HG03060 (cell line): ENCODE results near the gene FJX1.

ENCODE experiments used
- ATAC-seq: cut with Tn5 transposase; IDR thresholded peaks from one replicate; pipeline ENCODE4 v1.9.1; 2021; ENCODE audit warnings: low read depth, moderate number of reproducible peaks; ENCODE audit not compliant: unreplicated experiment

FJX1 gene

GRCh38 chr11:35602979-35603378 is 15.3 kb upstream of the FJX1 start:
- no peak for ATAC-seq

DNA sequence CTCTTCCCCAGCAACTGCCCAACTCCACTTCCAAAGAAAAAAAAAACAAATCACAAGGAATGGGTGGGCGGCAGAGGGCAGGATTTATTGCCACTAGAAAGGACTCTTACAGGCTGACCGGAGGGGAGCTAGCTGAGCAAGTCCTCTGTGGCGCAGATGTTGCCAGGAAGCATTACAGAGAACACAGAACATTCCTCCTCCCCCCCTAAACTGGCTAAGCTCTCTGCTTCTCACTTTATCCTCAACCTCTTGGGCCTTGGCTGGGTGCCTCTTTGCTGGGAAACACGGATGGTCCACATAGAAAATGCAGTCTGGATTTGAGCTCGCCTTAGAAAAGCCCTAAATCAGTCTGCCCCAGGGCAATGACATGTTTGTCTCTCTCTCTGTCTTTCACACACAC is 12.6 kb upstream of the FJX1 start:
- ATAC-seq: no peak

GRCh38 chr11:35606206-35606605 is 12.1 kb upstream of the FJX1 start:
- ATAC-seq: no peak

DNA sequence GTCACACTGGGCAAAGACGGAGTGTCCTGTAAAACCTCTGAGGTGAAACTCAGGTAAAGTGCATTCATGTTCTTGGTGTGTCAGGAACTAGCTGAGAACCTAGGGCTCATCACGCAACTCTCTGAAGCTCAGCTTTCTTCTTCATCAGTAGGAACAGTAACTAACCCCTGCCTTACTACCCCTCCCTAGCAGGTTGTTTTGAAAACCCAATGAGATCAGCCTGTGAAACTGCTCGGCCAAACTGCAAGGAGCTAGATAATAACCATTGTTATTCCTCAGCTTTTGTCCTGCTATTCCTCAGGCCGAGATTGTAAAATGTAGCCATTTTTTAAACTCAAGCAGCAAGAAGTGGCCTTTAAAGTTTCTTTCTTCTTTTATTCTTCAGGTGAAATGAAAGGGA is 9.8 kb upstream of the FJX1 start:
- no peak for ATAC-seq

- no peak for ATAC-seq
These were observed 8.6 kb upstream of the FJX1 start for GRCh38 chr11:35609656-35610055.

GRCh38 chr11:35610631-35611030 is 7.6 kb upstream of the FJX1 start:
- ATAC-seq: no peak

DNA sequence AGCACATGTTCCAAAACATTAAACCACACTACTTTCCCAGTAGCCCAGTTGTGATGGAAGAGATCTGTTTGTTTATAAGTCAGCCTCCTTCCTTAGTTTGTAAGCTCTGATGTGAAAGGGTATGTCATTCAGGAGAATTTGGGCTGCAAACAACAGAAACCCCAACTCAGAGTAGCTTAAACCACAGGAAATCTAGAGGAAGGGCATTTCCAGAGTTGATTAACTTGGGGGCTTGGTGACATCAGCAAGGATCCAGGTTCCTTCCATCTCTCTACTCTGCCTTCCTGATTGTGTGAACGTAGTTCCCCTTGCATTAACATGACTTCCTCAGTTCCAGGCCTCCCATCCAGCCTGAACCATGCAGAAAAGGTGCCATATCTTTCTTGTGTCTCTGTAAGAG is 6.5 kb upstream of the FJX1 start:
- no peak for ATAC-seq

DNA sequence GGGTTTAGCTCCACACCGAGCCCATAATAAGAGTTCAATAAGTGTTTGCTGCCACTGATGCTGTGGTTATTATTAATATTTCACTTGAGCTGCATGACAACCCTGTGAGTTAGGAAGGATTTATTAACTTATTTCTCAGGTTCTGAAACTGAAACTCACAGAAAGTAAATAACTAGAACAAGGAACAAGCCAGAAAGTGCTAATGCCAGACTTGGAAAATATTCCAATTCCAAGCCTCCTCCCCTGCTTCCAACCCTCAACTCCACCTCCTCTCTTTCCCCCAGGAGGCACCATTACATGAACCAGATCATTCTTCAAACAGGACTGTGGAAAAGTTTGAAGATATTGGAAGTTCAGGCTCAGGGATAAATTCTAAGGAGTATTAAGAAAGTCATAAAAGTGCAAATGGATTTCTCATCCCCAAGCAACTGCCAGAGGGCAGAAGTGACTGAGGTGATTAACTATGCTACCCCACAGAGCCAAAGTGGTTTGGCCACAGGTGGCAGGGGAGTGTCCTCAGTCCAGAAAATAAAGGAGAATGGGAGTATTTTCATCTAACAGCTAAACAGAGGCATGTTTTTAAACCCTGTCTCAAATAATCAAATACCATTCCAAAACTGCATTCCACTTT is 3.2 kb upstream of the FJX1 start:
- no peak for ATAC-seq

DNA sequence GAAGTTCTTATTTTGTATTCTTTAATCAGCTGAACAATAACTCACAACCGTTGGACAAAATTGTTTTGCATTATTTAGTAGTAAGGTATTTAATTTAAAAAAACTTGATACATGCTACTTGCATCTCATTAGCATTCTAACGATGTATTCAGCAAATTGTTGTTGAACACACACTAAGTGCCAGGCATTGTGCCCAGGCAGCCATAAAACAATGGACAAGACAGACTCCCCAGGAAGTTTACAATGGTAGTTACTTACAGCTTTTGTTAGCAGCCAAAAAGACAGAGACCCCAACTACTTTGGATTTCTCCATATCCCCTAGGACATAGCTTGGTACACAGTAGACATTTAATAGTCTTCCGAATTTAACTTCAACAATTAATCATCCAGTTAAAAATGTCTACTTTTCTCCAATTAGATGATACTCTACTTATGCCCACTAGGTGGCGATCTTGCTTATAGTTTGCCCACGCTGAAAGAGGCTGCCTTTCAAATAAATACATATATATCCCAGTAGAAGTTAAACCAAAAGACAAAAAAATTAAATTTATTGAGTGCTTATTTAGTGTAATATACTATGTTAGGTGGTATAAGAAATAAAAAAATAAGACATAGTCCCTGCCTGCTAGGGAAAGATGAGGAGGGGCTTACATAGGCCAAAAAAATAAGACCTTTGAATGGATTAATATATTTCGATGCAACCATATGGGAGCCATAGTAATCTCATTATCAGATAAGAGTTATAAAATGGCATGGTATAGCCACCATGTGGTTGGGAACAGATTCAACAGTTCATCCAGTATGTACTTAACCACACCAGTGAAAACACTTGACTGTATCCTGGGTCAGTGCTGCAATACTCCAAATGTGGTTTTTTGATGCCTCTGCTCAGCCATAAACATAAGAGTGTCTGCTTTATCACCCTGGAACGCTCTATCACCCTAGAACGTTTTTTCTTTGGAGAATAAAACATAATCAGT is 2.0 kb upstream of the FJX1 start:
- no peak for ATAC-seq

DNA sequence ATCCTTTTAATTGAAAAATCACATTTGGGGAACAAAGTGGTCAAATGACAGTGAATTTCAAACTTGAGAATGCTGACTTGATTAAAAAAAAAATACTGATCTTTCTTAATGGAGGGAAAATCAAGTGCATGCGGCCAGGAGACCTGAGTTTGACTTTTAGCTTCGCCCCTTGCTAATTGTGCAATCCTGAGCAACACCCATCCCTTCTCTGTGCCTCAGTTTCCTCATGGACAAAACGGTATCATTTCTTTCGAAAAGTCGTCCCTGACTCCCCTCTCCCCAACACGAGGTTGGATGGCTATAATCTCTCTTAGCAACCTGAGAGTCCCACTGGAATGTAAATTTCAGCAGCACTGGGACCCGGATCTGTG is 959 bp upstream of the FJX1 start:
- no peak for ATAC-seq

GRCh38 chr11:35618497-35619115 is 346 bp downstream of the FJX1 start:
- no peak for ATAC-seq

GRCh38 chr11:35619116-35619854 is 1.0 kb downstream of the FJX1 start:
- no peak for ATAC-seq

- no peak for ATAC-seq
These were observed 1.8 kb downstream of the FJX1 start for GRCh38 chr11:35619855-35620640.

- no peak for ATAC-seq
These were observed 2.5 kb downstream of the FJX1 start for GRCh38 chr11:35620795-35621194.

GRCh38 chr11:35621620-35622019 is 3.4 kb downstream of the FJX1 start:
- no peak for ATAC-seq

GRCh38 chr11:35622070-35622469 is 3.8 kb downstream of the FJX1 start:
- no peak for ATAC-seq

- no peak for ATAC-seq
These were observed 5.4 kb downstream of the FJX1 start for GRCh38 chr11:35623621-35624168.

GRCh38 chr11:35624316-35624715 is 6.1 kb downstream of the FJX1 start:
- no peak for ATAC-seq

DNA sequence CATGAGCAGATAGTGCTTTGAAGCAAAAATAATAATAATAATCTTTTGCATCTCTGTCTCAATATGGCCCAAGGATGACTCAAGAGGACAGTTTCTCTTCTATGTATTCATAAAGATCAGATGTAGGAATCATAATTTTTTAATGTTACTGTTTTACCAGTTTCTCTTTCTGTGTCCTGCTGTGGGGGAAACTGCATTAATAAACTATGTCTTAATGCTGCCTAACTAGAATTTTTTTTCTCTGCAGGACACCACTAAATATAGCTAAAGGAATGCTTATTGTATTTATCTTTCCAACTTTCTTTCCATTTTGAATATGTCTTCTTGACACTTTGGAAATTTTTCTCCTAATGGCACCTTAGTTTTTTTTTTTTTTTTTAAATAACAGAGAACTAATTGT is 6.5 kb downstream of the FJX1 start:
- no peak for ATAC-seq

- ATAC-seq: no peak
These were observed 8.2 kb downstream of the FJX1 start for GRCh38 chr11:35626501-35626900.
